Mammary epithelial cell (primary cell): Measurements from ENCODE around the gene HUNK.

Experiments used
- CTCF ChIP-seq, 2 donors: IDR thresholded peaks in 1 of 2; conservative IDR thresholded peaks in 1 of 2; 2 replicates each; pipeline ENCODE4 v1.5.1; 2011 to 2012; ENCODE audit warnings: inconsistent platforms in 2 of 2, low read length in 2 of 2, mild to moderate bottlenecking in 2 of 2, control low read depth in 1 of 2, low read depth in 1 of 2; ENCODE audit not compliant: insufficient read depth in 1 of 2; ENCODE audit errors: extremely low read depth in 1 of 2
- EZH2 ChIP-seq: IDR thresholded peaks from 2 replicates; pipeline ENCODE4 v1.6.1; 2012; ENCODE audit warnings: low read length, inconsistent platforms, borderline replicate concordance

GRCh38 chr21:31964692-31965091, 91.9 kb downstream of the HUNK start:
- TF ChIP-seq CTCF (conservative IDR thresholded peaks at IDR 0.05 in 1 of 2, IDR thresholded peaks at IDR 0.05 in 1 of 2; ENCODE audit: extremely low read depth in 1 of 2, insufficient read depth in 1 of 2, low read depth in 1 of 2, low read length in 2 of 2) (no peak), EZH2 (no peak)
